Tibial nerve (tissue), 3 donors: ENCODE data around the gene CAMSAP1.

Experiments
- EP300 ChIP-seq, 2 donors: sonication (generic); formaldehyde crosslinking; IDR thresholded peaks; one replicate each; pipeline ENCODE4 v1.6.1; 2017; ENCODE audit warnings: antibody characterized with exemption in 2 of 2, mild to moderate bottlenecking in 1 of 2
- POLR2A ChIP-seq, 2 donors: fragments of 450-650 bp; IDR thresholded peaks; one replicate each; pipeline ENCODE4 v1.6.1; 2017; ENCODE audit warnings: antibody characterized with exemption in 2 of 2, mild to moderate bottlenecking in 2 of 2, moderate library complexity in 2 of 2

DNA sequence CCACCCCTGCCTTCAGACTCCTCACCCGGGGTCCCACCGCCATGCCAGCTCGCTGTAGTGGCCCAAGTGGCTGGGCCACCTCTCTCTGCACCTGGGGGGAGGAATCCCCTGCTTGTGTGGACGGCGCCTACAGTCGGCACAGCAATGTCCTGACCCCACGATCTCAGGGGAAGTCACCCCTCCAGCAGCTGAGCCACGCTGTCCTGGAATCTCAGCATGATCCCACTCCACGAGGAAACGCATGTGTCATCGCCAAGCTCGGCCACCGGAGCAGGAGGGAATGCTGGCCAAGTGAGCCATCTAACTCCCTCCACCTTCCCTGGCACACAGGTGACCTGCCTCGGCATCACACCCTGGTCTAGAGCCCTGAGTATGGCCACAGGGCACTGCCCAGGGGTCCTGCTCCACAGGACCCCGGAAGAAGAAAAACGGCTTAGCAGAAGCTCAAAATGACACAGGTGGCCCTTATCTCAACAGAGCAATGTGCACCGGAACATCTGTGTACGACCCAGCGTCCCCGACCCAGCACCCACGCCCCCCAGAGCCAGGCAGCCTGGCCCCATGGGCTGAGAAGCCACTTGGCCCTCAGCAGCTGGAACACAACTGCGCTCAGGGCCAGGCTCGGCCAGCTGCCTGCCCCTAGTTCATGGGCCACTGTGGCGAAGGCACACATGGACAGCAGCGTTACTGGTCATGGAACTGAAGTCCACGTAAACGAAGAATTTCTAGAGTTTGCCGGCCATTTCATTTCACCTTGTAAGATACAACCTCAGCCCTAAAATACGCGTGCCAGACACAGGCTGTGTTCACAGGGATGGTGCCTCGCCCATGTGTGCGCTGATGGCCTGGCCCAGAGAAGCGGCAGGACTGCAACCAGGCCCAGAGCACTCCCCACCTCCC is 23.4 kb upstream of the CAMSAP1 start:
- no peak for TF ChIP-seq EP300 (IDR thresholded peaks at IDR 0.05)
- TF ChIP-seq POLR2A (IDR thresholded peaks at IDR 0.05) = no peak
